Embryonic facial prominence (tissue), 1 donor: ENCODE measurements around the gene UNC13A.

Experiments used
- DNase-seq: peaks from one replicate; pipeline ENCODE4 v3.0.0-alpha.2; 2016; ENCODE audit errors: extremely low spot score

The UNC13A gene

GRCh38 chr19:17687857-17688784, at the start of gene UNC13A:
TSS of gene UNC13A (minus strand) at chr19:17688354. CDS start at chr19:17688199, 155 bp downstream.
- DNase-seq: no peak

GRCh38 chr19:17737690-17738153, 49.6 kb upstream of the UNC13A start:
- no peak for DNase-seq

- no peak for DNase-seq
Measured at GRCh38 chr19:17735410-17735809, 47.3 kb upstream of the UNC13A start.

- no peak for DNase-seq
Measured at GRCh38 chr19:17734146-17734545, 46.0 kb upstream of the UNC13A start.

GRCh38 chr19:17733127-17733526, 45.0 kb upstream of the UNC13A start:
- no peak for DNase-seq

GRCh38 chr19:17727843-17728242, 39.7 kb upstream of the UNC13A start:
- no peak for DNase-seq

- DNase-seq: no peak
Measured at GRCh38 chr19:17726964-17727773, 39.0 kb upstream of the UNC13A start.

GRCh38 chr19:17726136-17726741, 38.1 kb upstream of the UNC13A start:
- no peak for DNase-seq

GRCh38 chr19:17725422-17726078, 37.4 kb upstream of the UNC13A start:
- no peak for DNase-seq

- DNase-seq: no peak
Measured at GRCh38 chr19:17724655-17725054, 36.5 kb upstream of the UNC13A start.

- no peak for DNase-seq
Measured at GRCh38 chr19:17722655-17723240, 34.6 kb upstream of the UNC13A start.

GRCh38 chr19:17721821-17722220, 33.7 kb upstream of the UNC13A start:
- DNase-seq: no peak

GRCh38 chr19:17721111-17721628, 33.0 kb upstream of the UNC13A start:
- no peak for DNase-seq

- no peak for DNase-seq
Measured at GRCh38 chr19:17720440-17720839, 32.3 kb upstream of the UNC13A start.

GRCh38 chr19:17719730-17720400, 31.7 kb upstream of the UNC13A start:
- DNase-seq: no peak

GRCh38 chr19:17718947-17719711, 31.0 kb upstream of the UNC13A start, which contains the start of gene MAP1S:
TSS of gene MAP1S (plus strand) at chr19:17719480. CDS start at chr19:17719503, 23 bp downstream.
- peak; percentile 31 for DNase-seq

- DNase-seq: no peak
Measured at GRCh38 chr19:17718550-17718946, 30.4 kb upstream of the UNC13A start.

- no peak for DNase-seq
Measured at GRCh38 chr19:17716309-17716929, 28.3 kb upstream of the UNC13A start.

GRCh38 chr19:17711851-17712250, 23.7 kb upstream of the UNC13A start:
- no peak for DNase-seq
